Left lung (tissue), 10 donors: Measurements from ENCODE around the gene PCF11. TPM values are rescaled to one million over a fixed set of nuclear protein-coding genes. Genes with fewer than 3 reads are reported as not detected.
A peak's percentile ranks its signal among the peaks of the same experiment; 100 is the strongest.
"Not testable (repeated sequence)": the region's sequence is repeated elsewhere in the genome, so short reads cannot be mapped to it uniquely, and the experiment has no call there.

Experiments
- ATAC-seq: fragments of 200-7000 bp; cut with Tn5 transposase; one replicate; pipeline ENCODE4 v1.9.1; 2020; ENCODE audit warnings: moderate library complexity
- DNase-seq, 4 donors: peaks; one replicate each; pipeline ENCODE4 v3.0.0-alpha.2; 2013 to 2020
- H3K27ac ChIP-seq, 2 donors: fragments of 200-600 bp; sonication (generic) in 1 of 2; one replicate each; pipeline versions ENCODE4 v1.5.0 to v1.8.0; 2020 to 2021
- H3K27me3 ChIP-seq, 2 donors: fragments of 200-600 bp; sonication (generic) in 1 of 2; one replicate each; pipeline versions ENCODE4 v1.5.0 to v1.8.0; 2020 to 2021
- H3K36me3 ChIP-seq, 2 donors: fragments of 200-600 bp; sonication (generic) in 1 of 2; one replicate each; pipeline versions ENCODE4 v1.5.0 to v1.8.0; 2020 to 2021
- H3K4me1 ChIP-seq, 2 donors: fragments of 200-600 bp; one replicate each; pipeline ENCODE4 v1.8.0; 2021
- H3K4me3 ChIP-seq, 2 donors: fragments of 200-600 bp; sonication (generic) in 1 of 2; one replicate each; pipeline versions ENCODE4 v1.5.0 to v1.8.0; 2020 to 2021; ENCODE audit warnings: mild to moderate bottlenecking in 1 of 2
- H3K9me3 ChIP-seq, 2 donors: fragments of 200-600 bp; sonication (generic) in 1 of 2; one replicate each; pipeline versions ENCODE4 v1.5.0 to v1.8.0; 2020 to 2021
- intact Hi-C, 2 donors: fragments of 100-400 bp; cut with DNase I; formaldehyde crosslinking; loops; one replicate each; pipeline versions ENCODE4 v1.11.2 to v1.14.2; 2022
- polyA plus RNA-seq, 6 donors: library from polyadenylated mRNA; unstranded; fragments of 120-200 nt; gene quantifications; one replicate each; pipeline ENCODE4 v1.2.1, GENCODE V29; 2013; ENCODE audit not compliant: insufficient read length in 6 of 6
- total RNA-seq, 2 donors: library from RNA; stranded (reverse); fragmentation: NEBNext Ultra II Directional; extraction: Animal tissue kit (Norgen Biotek cat#: 25700); gene quantifications; one replicate each; pipeline ENCODE4 v1.2.1, GENCODE V29; 2021
- TF ChIP-seq, protein P1 (sequence below), 2 donors: fragments of 200-600 bp; sonication (generic) in 1 of 2; IDR thresholded peaks; one replicate each; pipeline versions ENCODE4 v1.5.0 to v1.8.0; 2021; ENCODE audit warnings: antibody characterized with exemption in 2 of 2
- donor health status: DM: no; HTN: yes; CAD: no.
- donor health status: DM: no; HTN: no; CAD: no.

PCF11 gene
- total and polyA plus RNA-seq, 8 donors = 35.8 to 91.1 (median 80.5) TPM

DNA sequence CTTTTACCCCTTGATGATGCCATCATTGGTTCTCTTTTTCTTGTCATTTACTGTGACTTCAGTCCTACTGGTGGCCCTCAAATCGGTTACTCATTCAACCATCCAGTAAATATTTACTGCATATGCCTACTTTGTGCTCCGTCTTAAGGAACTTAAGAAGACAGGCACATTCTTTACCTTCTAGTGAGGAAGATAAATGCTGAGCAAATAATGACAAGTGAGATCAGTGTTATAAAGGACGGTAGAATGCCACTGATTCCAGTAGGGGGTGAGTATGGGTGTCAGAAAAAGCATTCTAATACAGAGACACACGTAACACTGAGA is 38.2 kb downstream of the PCF11 start:
- no peak for ATAC-seq
- TF ChIP-seq, protein P1, sequence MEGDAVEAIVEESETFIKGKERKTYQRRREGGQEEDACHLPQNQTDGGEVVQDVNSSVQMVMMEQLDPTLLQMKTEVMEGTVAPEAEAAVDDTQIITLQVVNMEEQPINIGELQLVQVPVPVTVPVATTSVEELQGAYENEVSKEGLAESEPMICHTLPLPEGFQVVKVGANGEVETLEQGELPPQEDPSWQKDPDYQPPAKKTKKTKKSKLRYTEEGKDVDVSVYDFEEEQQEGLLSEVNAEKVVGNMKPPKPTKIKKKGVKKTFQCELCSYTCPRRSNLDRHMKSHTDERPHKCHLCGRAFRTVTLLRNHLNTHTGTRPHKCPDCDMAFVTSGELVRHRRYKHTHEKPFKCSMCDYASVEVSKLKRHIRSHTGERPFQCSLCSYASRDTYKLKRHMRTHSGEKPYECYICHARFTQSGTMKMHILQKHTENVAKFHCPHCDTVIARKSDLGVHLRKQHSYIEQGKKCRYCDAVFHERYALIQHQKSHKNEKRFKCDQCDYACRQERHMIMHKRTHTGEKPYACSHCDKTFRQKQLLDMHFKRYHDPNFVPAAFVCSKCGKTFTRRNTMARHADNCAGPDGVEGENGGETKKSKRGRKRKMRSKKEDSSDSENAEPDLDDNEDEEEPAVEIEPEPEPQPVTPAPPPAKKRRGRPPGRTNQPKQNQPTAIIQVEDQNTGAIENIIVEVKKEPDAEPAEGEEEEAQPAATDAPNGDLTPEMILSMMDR (IDR thresholded peaks at IDR 0.05) = no peak
- H3K4me3 ChIP-seq = peak overlapping the region; percentile 61 to 68
- DNase-seq = peak in 1 of 4 donors; percentile 5
- peaks cover 0 to 27% of the 10 kb centered on the region in 2 donors for H3K36me3 ChIP-seq
- intact Hi-C loops = no loop called here
- no peaks in the 10 kb centered on the region for H3K9me3 ChIP-seq
- no peaks in the 10 kb centered on the region for H3K27me3 ChIP-seq
- H3K27ac ChIP-seq = peak overlapping the region; percentile 93 to 97
- H3K4me1 ChIP-seq = peaks cover 13 to 36% of the 10 kb centered on the region in 2 donors

DNA sequence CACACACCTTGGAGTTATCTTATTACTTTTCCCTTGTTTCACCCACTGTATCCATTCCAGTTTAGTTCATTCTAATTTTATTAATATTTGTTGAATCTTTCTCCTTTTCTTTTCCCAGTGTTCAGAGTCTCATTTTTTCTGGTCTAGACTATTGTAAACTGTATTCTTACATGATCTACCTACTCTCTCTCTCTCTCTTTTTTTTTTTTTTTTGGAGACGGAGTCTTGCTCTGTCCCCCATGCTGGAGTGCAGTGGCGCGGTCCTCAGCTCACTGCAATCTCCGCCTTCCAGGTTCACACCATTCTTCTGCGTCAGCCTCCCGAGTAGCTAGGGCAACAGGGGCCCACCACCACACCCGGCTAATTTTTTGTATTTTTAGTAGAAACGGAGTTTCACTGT is 38.7 kb downstream of the PCF11 start:
- Histone ChIP-seq H3K27ac (peak overlapping the region in 1 of 2 donors; percentile 97), H3K36me3 (peaks cover 0 to 21% of the 10 kb centered on the region in 2 donors), H3K4me3 (no peak overlapping the region), H3K27me3 (no peaks in the 10 kb centered on the region), H3K9me3 (no peaks in the 10 kb centered on the region), H3K4me1 (peaks cover 13 to 36% of the 10 kb centered on the region in 2 donors)
- TF ChIP-seq, protein P1 (IDR thresholded peaks at IDR 0.05) = no peak
- DNase-seq (no peak), ATAC-seq (no peak)
- intact Hi-C loops = no loop called here

- H3K27ac ChIP-seq = no peak overlapping the region
- TF ChIP-seq, protein P1 (IDR thresholded peaks at IDR 0.05) = no peak
- no peak for DNase-seq
- no peaks in the 10 kb centered on the region for H3K9me3 ChIP-seq
- no peak for ATAC-seq
- intact Hi-C loops = no loop called here
- H3K36me3 ChIP-seq = peaks cover 0 to 24% of the 10 kb centered on the region in 2 donors
- no peaks in the 10 kb centered on the region for H3K27me3 ChIP-seq
- peaks cover 5 to 11% of the 10 kb centered on the region in 2 donors for H3K4me1 ChIP-seq
- no peak overlapping the region for H3K4me3 ChIP-seq
Observed at GRCh38 chr11:83200035-83200434, 43.1 kb downstream of the PCF11 start.

GRCh38 chr11:83205608-83206185 is 48.8 kb downstream of the PCF11 start:
- Histone ChIP-seq H3K9me3 (no peaks in the 10 kb centered on the region), H3K4me1 (no peaks in the 10 kb centered on the region), H3K4me3 (no peak overlapping the region), H3K27ac (no peak overlapping the region), H3K36me3 (peaks cover 0 to 34% of the 10 kb centered on the region in 2 donors), H3K27me3 (no peaks in the 10 kb centered on the region)
- TF ChIP-seq, protein P1 (IDR thresholded peaks at IDR 0.05) = no peak
- intact Hi-C loops = no loop called here
- no peak for ATAC-seq
- DNase-seq = no peak

GRCh38 chr11:83206221-83206620 is 49.3 kb downstream of the PCF11 start:
- Histone ChIP-seq H3K27me3 (no peaks in the 10 kb centered on the region), H3K4me3 (no peak overlapping the region), H3K4me1 (no peaks in the 10 kb centered on the region), H3K27ac (no peak overlapping the region), H3K36me3 (peaks cover 0 to 33% of the 10 kb centered on the region in 2 donors), H3K9me3 (no peaks in the 10 kb centered on the region)
- intact Hi-C loops = no loop called here
- TF ChIP-seq, protein P1 (IDR thresholded peaks at IDR 0.05) = no peak
- ATAC-seq = no peak
- DNase-seq = no peak

DNA sequence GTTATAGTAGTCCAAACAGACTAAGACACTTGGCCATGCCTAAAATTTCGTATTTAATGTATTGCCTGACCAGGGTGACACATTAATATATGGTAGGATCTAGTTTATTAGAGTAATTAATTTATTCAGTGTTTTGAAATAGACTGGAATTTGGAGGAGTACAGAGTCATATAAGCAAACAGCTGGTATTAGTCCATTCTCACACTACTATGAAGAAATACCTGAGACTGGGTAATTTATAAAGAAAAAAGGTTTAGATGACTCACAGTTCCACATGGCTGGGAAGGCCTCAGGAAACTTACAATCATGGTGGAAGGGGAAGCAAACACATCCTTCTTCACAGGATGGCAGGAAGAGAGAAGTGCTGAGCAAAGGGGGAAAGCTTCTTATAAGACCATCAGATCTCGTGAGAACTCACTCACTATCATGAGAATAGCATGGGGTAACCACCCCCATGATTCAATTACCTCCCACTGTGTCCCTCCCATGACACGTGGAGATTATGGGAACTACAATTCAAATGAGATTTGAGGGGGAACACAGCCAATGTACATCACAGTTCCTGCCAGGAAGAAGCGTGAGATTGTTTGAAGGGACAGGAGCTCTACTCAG is 49.9 kb downstream of the PCF11 start:
- H3K27ac ChIP-seq, H3K4me3 ChIP-seq, DNase-seq, H3K9me3 ChIP-seq, intact Hi-C loops, H3K4me1 ChIP-seq, H3K27me3 ChIP-seq, ATAC-seq: not testable (repeated sequence)
- H3K36me3 ChIP-seq = peaks cover 0 to 35% of the 10 kb centered on the region in 2 donors
